Adipocyte (in vitro differentiated cells): ENCODE results near the gene POM121L2.
"Not testable (repeated sequence)": the region's sequence is repeated elsewhere in the genome, so short reads cannot be mapped to it uniquely, and the experiment has no call there.

ENCODE experiments used
- DNase-seq: peaks from one replicate; pipeline ENCODE4 v3.0.0-alpha.2; 2015; ENCODE audit warnings: low read depth
- H3K27me3 ChIP-seq: replicated peaks from 2 replicates; pipeline ENCODE4 v1.7.0; 2013; ENCODE audit warnings: mild to moderate bottlenecking, low read length, moderate library complexity; ENCODE audit not compliant: control insufficient read depth, insufficient read depth
- H3K36me3 ChIP-seq: 2 replicates; pipeline ENCODE4 v1.7.0; 2013; ENCODE audit warnings: low read length, mild to moderate bottlenecking, moderate library complexity; ENCODE audit not compliant: control insufficient read depth, insufficient read depth, severe bottlenecking
- H3K4me1 ChIP-seq: 2 replicates; pipeline ENCODE4 v1.7.0; 2013; ENCODE audit warnings: mild to moderate bottlenecking, low read length, moderate library complexity; ENCODE audit not compliant: control insufficient read depth, insufficient read depth
- H3K4me3 ChIP-seq: 2 replicates; pipeline ENCODE4 v1.7.0; 2013; ENCODE audit warnings: mild to moderate bottlenecking, low read length, moderate library complexity
- H3K9ac ChIP-seq: 2 replicates; pipeline ENCODE4 v1.7.0; 2013; ENCODE audit warnings: mild to moderate bottlenecking, low read length, moderate library complexity
- H3K9me3 ChIP-seq: 2 replicates; pipeline ENCODE4 v1.7.0; 2013; ENCODE audit warnings: mild to moderate bottlenecking, low read length, moderate library complexity; ENCODE audit not compliant: control insufficient read depth

Gene POM121L2

DNA sequence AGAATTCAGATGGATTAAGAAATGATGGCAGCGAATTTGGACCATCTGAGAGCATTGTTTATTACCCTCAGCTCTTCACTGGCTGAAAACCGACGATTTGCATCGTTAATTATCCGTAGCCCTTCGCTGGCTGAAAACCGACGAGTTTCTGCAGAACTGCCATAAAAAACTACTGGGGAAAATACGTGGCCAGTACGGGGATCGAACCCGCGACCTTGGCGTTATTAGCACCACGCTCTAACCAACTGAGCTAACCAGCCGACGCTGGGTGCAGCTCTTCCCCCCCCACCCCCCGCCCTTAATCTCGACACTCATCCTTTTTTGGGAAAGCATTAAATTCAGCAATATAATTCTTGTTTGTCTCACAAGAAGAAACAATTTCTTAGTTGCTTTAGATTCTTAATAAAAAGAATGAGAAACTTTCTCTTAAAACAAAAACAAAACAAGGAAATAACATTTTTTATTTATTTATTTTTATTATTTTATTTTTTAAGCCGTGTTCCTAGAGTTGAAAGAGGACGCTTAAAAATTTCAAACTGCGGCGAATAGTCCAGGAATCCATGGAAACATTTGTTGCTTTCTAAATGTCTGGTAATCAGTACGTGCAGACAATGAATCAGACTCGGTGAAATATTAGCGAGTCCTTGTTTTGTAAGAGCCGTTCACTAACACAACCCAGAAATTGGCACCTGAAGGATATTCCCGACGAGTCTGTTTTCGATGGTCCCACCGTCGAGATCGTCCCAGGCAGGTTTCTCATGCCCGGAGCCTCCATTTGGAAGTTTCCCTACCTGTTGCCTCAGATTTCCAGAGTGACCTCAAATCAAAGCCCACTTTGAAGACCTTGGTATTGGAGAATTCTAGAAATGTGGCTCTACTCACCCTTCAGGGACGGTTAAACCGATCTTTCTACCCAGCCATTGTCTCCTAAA lies 36.8 kb downstream of the POM121L2 start:
- Histone ChIP-seq H3K4me1 (peaks cover under 1% of the 10 kb centered on the region), H3K9ac (no peak overlapping the region), H3K4me3 (no peak overlapping the region), H3K27me3 (peaks cover 7% of the 10 kb centered on the region), H3K9me3 (no peaks in the 10 kb centered on the region), H3K36me3 (no peaks in the 10 kb centered on the region)
- DNase-seq: peak; percentile 16

DNA sequence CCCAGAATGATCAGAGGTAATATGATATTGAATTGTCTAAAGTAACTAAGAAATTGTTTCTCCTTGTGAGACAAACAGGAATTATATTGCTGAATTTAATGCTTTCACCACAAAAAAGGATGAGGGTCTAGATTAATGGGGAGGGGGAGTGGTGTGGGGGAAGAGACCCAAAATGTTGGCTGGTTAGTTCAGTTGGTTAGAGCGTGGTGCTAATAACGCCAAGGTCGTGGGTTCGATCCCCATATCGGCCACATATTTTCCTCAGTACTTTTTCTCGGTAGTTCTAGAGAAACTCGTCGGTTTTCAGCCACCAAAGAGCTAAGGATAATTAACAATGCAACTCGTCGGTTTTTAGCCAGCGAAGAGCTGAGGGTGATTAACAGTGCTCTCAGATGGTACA lies 38.3 kb downstream of the POM121L2 start:
- Histone ChIP-seq H3K27me3 (peaks cover 16% of the 10 kb centered on the region), H3K4me1 (no peaks in the 10 kb centered on the region), H3K36me3 (no peaks in the 10 kb centered on the region), H3K4me3 (no peak overlapping the region), H3K9me3 (no peaks in the 10 kb centered on the region), H3K9ac (no peak overlapping the region)
- no peak for DNase-seq

DNA sequence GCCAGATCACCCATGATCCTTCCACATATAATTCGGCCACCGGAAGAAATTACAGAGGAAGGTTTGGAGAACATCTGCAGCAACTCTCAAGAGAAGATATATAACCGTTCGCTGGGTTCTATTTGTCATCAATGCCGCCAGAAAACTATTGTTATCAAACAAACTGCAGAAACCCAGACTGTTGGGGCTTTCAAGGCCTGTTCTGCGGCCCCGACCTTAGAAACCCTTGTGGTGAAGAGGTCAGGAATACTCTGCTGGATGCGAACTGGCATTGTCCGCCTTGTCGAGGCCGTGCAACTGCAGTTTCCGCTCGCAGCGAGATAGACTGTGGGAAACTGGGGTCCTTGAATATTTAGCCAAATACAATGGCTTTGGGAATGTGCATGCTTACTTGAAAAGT lies 43.3 kb downstream of the POM121L2 start:
- Histone ChIP-seq H3K4me1 (no peaks in the 10 kb centered on the region), H3K4me3 (no peak overlapping the region), H3K9me3 (no peaks in the 10 kb centered on the region), H3K9ac (no peak overlapping the region), H3K36me3 (no peaks in the 10 kb centered on the region), H3K27me3 (peaks cover 21% of the 10 kb centered on the region)
- DNase-seq: no peak

DNA sequence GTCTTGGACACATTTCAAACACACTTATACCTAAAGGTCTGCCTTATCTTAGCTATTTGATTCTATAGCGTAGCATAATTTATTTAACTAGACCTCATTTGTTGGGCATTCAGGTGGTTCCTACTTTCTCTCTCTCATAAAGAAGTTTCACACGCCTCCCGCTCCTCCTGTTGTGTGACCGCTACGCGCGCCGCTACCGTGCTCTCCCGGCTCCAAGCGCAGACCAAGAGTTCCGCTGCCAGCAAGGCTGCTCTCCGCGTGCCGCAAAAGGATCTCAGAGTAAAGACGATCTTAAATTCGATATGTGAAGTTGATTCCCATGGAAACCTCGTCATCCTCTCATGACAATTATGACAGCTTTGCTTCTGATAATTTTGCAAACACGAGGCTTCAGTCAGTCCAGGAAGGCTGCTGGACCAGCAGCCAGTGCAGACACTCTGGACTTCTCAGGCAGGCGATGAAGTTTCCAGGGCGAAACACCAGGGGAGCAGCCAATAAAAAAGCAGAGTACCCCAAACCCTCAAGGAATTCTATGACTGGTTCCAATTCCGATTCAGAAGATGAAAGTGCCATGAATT lies 44.1 kb downstream of the POM121L2 start:
- H3K4me3 ChIP-seq: no peak overlapping the region
- no peak for DNase-seq

DNA sequence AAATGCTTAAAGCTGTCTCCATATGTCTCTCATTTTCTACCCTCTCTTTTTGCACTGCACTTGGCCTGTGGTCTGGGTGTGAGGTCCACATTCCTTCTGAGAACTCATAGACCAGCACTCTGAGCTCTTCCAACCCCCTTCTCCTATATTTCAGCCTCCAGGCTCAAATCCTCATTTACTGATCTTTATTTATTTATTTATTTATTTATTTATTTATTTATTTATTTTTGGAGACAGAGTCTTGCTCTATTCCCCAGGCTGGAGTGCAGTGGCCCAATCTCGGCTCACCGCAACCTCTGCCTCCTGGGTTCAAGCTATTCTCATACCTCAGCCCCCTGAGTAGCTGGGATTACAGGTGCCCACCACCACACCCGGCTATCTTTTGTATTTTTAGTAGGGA lies 45.1 kb downstream of the POM121L2 start:
- not testable (repeated sequence) for H3K9ac ChIP-seq, H3K36me3 ChIP-seq, DNase-seq, H3K4me1 ChIP-seq, H3K9me3 ChIP-seq, H3K4me3 ChIP-seq
- H3K27me3 ChIP-seq: peaks cover 21% of the 10 kb centered on the region

More for the DNA sequence above, 44.1 kb downstream of the POM121L2 start:
- Histone ChIP-seq H3K4me1 (no peaks in the 10 kb centered on the region), H3K9me3 (no peaks in the 10 kb centered on the region), H3K27me3 (peaks cover 21% of the 10 kb centered on the region), H3K9ac (no peak overlapping the region), H3K36me3 (no peaks in the 10 kb centered on the region)

DNA sequence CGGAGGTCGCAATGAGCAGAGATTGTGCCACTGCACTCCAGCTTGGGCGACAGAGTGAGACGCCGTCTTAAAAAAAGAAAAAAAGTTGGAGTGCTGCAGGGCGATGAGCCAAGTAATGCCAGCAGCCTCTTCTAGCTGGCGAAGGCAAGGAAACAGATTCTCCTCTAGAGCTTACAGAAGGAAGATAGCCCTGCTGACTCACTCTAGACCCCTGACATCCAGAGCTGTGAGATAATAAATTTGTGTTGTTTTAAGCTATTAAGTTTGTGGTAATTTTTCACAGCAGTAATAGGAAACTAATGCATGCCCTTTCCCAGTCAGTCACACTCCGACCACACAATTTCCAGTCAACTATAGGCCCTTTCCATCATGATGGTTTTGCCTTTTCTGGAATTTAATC lies 48.2 kb downstream of the POM121L2 start:
- H3K9me3 ChIP-seq: no peaks in the 10 kb centered on the region
- H3K4me1 ChIP-seq: no peaks in the 10 kb centered on the region
- no peaks in the 10 kb centered on the region for H3K36me3 ChIP-seq
- H3K27me3 ChIP-seq: peaks cover 24% of the 10 kb centered on the region
- H3K9ac ChIP-seq: no peak overlapping the region
- H3K4me3 ChIP-seq: no peak overlapping the region
- no peak for DNase-seq

DNA sequence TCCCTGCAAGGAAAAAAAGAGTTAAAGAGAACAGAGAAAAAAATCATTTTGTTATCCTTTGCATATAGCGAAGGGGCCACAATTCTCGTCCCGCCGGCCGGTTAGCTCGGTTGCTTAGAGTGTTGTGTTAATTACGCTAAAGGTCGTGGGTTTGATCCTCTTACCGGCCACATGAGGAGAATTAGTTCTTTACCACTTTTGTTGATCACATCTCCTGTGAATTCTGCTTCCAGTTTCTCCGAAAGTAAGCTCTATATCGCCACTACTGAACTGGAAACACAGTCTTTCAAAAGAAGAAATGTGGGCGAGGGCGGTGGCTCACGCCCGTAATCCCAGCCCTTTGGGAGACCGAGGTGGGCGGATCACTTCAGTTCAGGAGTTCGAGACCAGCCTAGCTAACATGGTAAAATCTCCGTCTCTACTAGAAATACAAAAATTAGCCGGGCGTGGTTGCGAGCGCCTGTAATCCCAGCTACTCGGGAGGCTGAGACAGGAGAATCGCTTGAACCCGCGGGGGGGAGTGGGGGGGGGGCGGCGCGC lies 51.2 kb downstream of the POM121L2 start:
- Histone ChIP-seq H3K9me3 (no peaks in the 10 kb centered on the region), H3K4me1 (no peaks in the 10 kb centered on the region), H3K36me3 (no peaks in the 10 kb centered on the region), H3K27me3 (peaks cover 25% of the 10 kb centered on the region), H3K4me3 (peak overlapping the region; percentile 62), H3K9ac (no peak overlapping the region)
- peak; percentile 5 for DNase-seq

DNA sequence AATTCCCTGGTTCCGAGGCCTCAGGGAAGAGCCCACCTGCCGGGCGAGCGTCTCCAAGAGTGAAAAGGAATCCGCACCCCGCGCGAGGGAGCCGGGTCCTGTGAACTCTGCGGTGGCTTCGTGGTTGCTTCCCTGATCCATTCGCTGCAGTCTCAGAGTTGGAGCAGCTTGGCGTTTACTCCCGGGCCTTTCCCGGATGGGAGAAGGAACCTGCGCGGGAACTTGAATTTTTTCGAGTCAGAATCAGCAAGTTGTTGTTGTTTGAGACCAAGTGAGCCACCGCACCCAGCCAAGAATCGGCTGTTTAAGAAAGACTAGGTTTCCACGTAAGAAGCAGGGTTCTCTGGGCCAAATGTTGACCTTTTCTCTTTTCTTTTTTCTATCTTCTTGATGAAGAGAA lies 51.7 kb downstream of the POM121L2 start:
- Histone ChIP-seq H3K9me3 (no peaks in the 10 kb centered on the region), H3K4me3 (peak overlapping the region; percentile 62), H3K27me3 (peaks cover 29% of the 10 kb centered on the region), H3K4me1 (no peaks in the 10 kb centered on the region), H3K36me3 (no peaks in the 10 kb centered on the region), H3K9ac (no peak overlapping the region)
- peak; percentile 20 for DNase-seq
